ENCODE measurements around the gene IMPDH2.

IMPDH2 gene

DNA sequence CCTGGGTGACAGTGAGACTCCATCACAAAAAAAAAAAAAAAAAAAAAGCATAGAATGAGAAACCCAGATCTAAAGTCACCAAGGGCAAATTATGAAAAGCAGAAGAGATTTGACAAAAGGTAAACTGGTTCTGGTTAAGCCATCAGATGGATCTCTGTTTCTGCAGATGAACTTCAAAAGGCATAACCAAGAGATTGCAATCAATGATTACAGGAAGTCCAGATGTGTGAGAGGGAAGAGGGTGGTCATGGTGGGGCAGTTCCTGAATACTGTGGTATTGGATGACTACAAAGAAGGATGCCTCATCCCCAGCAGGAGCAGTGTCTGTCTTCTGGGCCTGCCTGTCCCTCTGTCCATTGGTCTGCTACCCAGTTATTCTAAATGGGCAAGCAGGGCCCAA, 35.4 kb downstream of the IMPDH2 start:
- Histone ChIP-seq H4K5ac (ENCODE audit: low read length) (no peak overlapping the region), H2BK5ac (ENCODE audit: low read length) (no peak overlapping the region), H2BK120ac (ENCODE audit: low read depth, low read length) (no peak overlapping the region), H3K79me1 (ENCODE audit: low read length) (peaks cover 6% of the 10 kb centered on the region), H3K27ac (ENCODE audit: low read depth, low read length) (no peak overlapping the region), H3K27me3 (ENCODE audit: insufficient read depth, low read length, poor library complexity) (no peaks in the 10 kb centered on the region), H3K4me1 (ENCODE audit: control insufficient read depth, low read depth, low read length) (peaks cover 3% of the 10 kb centered on the region), H3K23ac (ENCODE audit: low read length) (no peak overlapping the region), H3K4me3 (ENCODE audit: low read length) (no peak overlapping the region), H4K8ac (ENCODE audit: low read depth, low read length) (no peak overlapping the region), H3K36me3 (ENCODE audit: control insufficient read depth, insufficient read depth, low read length) (no peaks in the 10 kb centered on the region), H3K4me2 (ENCODE audit: low read length) (no peak overlapping the region), H3K79me2 (ENCODE audit: control insufficient read depth, insufficient read depth, low read length) (peaks cover 3% of the 10 kb centered on the region), H3K56ac (ENCODE audit: low read length) (no peak overlapping the region), H2BK15ac (replicated peaks; ENCODE audit: low read depth) (no peak overlapping the region), H2AK5ac (ENCODE audit: low read length) (no peak overlapping the region), H3K18ac (ENCODE audit: low read length) (no peak overlapping the region), H3K9ac (ENCODE audit: low read length) (no peak overlapping the region), H3K4ac (ENCODE audit: low read depth, low read length) (no peak overlapping the region)
- no peak for DNase-seq

DNA sequence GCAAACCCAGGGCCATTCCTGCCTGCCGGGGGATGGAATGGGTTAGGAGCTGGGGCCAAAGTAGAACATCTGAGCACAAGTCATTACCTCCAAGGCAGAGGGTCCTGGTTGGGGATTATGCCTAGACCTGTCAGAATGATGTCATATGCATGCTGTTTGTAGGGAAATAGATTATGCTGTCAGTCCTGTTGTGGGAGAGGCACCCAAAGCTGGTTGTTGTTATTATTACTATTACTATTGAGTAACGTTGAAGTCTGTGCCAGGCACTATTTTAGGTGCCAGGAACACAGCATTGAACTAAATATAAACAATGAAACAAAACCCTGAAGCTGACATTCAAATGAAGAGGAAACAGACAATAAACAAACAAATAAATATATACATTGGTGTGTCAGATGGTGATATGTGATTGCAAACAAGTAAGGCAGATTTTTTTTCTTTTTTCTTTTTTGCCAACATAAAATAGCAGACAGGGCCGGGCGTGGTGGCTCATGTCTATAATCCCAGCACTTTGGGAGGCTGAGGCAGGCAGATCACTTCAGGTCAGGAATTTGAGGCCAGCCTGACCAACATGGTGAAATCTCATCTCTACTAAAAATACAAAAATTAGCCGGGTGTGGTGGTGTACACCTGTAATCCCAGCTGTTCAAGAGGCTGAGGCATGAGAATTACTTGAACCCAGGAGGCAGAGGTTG, 37.2 kb downstream of the IMPDH2 start:
- Histone ChIP-seq H3K79me2 (ENCODE audit: control insufficient read depth, insufficient read depth, low read length) (peaks cover 3% of the 10 kb centered on the region), H3K4me1 (ENCODE audit: control insufficient read depth, low read depth, low read length) (peaks cover 3% of the 10 kb centered on the region), H3K36me3 (ENCODE audit: control insufficient read depth, insufficient read depth, low read length) (no peaks in the 10 kb centered on the region), H3K27ac (ENCODE audit: low read depth, low read length) (no peak overlapping the region), H2BK15ac (replicated peaks; ENCODE audit: low read depth) (no peak overlapping the region), H3K9ac (ENCODE audit: low read length) (no peak overlapping the region), H4K8ac (ENCODE audit: low read depth, low read length) (no peak overlapping the region), H2BK5ac (ENCODE audit: low read length) (no peak overlapping the region), H3K56ac (ENCODE audit: low read length) (peak overlapping the region; percentile 92), H3K27me3 (ENCODE audit: insufficient read depth, low read length, poor library complexity) (no peaks in the 10 kb centered on the region), H3K4ac (ENCODE audit: low read depth, low read length) (no peak overlapping the region), H3K4me3 (ENCODE audit: low read length) (no peak overlapping the region), H3K79me1 (ENCODE audit: low read length) (peaks cover 6% of the 10 kb centered on the region), H2AK5ac (ENCODE audit: low read length) (no peak overlapping the region), H3K18ac (ENCODE audit: low read length) (no peak overlapping the region), H2BK120ac (ENCODE audit: low read depth, low read length) (no peak overlapping the region), H4K5ac (ENCODE audit: low read length) (no peak overlapping the region), H3K4me2 (ENCODE audit: low read length) (no peak overlapping the region), H3K23ac (ENCODE audit: low read length) (no peak overlapping the region)
- DNase-seq, result no peak
- no CpG with 5 or more reads among the region's 5 CpGs for WGBS (ENCODE audit: extremely low coverage, insufficient coverage, low lambda C conversion rate)

- H3K4me2 ChIP-seq (ENCODE audit: low read length), result peak overlapping the region; percentile 92
- H3K27ac ChIP-seq (ENCODE audit: low read depth, low read length), result no peak overlapping the region
- peak overlapping the region; percentile 92 for H3K56ac ChIP-seq (ENCODE audit: low read length)
- no peak overlapping the region for H2BK15ac ChIP-seq (replicated peaks; ENCODE audit: low read depth)
- no peaks in the 10 kb centered on the region for H3K27me3 ChIP-seq (ENCODE audit: insufficient read depth, low read length, poor library complexity)
- H3K4me1 ChIP-seq (ENCODE audit: control insufficient read depth, low read depth, low read length), result peaks cover 3% of the 10 kb centered on the region
- H3K79me1 ChIP-seq (ENCODE audit: low read length), result peaks cover 6% of the 10 kb centered on the region
- H3K36me3 ChIP-seq (ENCODE audit: control insufficient read depth, insufficient read depth, low read length), result no peaks in the 10 kb centered on the region
- no peak overlapping the region for H2AK5ac ChIP-seq (ENCODE audit: low read length)
- no peak overlapping the region for H2BK120ac ChIP-seq (ENCODE audit: low read depth, low read length)
- no peak overlapping the region for H2BK5ac ChIP-seq (ENCODE audit: low read length)
- H3K18ac ChIP-seq (ENCODE audit: low read length), result peak overlapping the region; percentile 22
- H3K4ac ChIP-seq (ENCODE audit: low read depth, low read length), result peak overlapping the region; percentile 17
- WGBS (ENCODE audit: extremely low coverage, insufficient coverage, low lambda C conversion rate), result no CpG with 5 or more reads among the region's 40 CpGs
- H3K4me3 ChIP-seq (ENCODE audit: low read length), result peak overlapping the region; percentile 67
- peak overlapping the region; percentile 91 for H3K9ac ChIP-seq (ENCODE audit: low read length)
- peaks cover 3% of the 10 kb centered on the region for H3K79me2 ChIP-seq (ENCODE audit: control insufficient read depth, insufficient read depth, low read length)
- H4K5ac ChIP-seq (ENCODE audit: low read length), result peak overlapping the region; percentile 90
- no peak overlapping the region for H3K23ac ChIP-seq (ENCODE audit: low read length)
- DNase-seq, result peak; percentile 66
- H4K8ac ChIP-seq (ENCODE audit: low read depth, low read length), result peak overlapping the region; percentile 68
These were observed 38.3 kb downstream of the IMPDH2 start for GRCh38 chr3:48990636-48991469.

DNA sequence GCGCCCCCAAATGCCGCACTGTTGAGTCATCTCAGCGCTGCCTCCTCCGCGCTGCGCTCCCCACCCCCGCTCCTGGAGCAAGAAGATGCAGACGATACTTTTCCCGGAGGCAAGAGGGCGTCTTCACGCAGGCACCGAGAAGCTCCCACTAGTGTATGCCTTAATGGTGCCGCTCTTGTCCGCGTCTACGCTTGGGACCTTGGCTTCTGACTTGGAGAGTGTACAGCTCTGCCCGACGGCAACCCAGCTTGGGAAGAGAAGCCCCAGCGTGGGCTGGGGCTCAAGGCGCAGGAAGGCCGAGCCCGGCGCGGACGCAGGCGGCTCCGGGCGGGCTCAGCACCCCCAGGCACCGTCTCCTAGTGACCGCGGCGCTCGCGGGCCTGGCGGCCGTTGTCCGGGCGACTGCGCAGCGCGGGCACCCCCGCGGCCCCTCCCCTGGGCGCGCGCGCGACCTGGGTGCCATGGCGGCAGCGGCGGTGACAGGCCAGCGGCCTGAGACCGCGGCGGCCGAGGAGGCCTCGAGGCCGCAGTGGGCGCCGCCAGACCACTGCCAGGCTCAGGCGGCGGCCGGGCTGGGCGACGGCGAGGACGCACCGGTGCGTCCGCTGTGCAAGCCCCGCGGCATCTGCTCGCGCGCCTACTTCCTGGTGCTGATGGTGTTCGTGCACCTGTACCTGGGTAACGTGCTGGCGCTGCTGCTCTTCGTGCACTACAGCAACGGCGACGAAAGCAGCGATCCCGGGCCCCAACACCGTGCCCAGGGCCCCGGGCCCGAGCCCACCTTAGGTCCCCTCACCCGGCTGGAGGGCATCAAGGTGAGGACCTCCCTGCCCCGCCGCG, 39.2 kb downstream of the IMPDH2 start, which contains the start of gene P4HTM:
Gene P4HTM (plus strand): TSS at position 446 of the 840 bp plus-strand sequence. CDS start 16 bp downstream, at position 462.
- Histone ChIP-seq H2AK5ac (ENCODE audit: low read length) (no peak within 1 kb of the TSS), H2BK120ac (ENCODE audit: low read depth, low read length) (no peak within 1 kb of the TSS), H3K79me1 (ENCODE audit: low read length) (peaks cover 6% of the 10 kb centered on the region), H3K27ac (ENCODE audit: low read depth, low read length) (peak within 1 kb of the TSS; percentile 69), H3K9ac (ENCODE audit: low read length) (peak within 1 kb of the TSS; percentile 91), H4K8ac (ENCODE audit: low read depth, low read length) (peak within 1 kb of the TSS; percentile 68), H2BK15ac (replicated peaks; ENCODE audit: low read depth) (no peak within 1 kb of the TSS), H3K4me3 (ENCODE audit: low read length) (peak within 1 kb of the TSS; percentile 67), H4K5ac (ENCODE audit: low read length) (peak within 1 kb of the TSS; percentile 90), H3K23ac (ENCODE audit: low read length) (peak within 1 kb of the TSS; percentile 80), H3K4ac (ENCODE audit: low read depth, low read length) (peak within 1 kb of the TSS; percentile 17), H3K4me1 (ENCODE audit: control insufficient read depth, low read depth, low read length) (peaks cover 3% of the 10 kb centered on the region), H2BK5ac (ENCODE audit: low read length) (no peak within 1 kb of the TSS), H3K4me2 (ENCODE audit: low read length) (peak within 1 kb of the TSS; percentile 92), H3K27me3 (ENCODE audit: insufficient read depth, low read length, poor library complexity) (no peaks in the 10 kb centered on the region), H3K18ac (ENCODE audit: low read length) (peak within 1 kb of the TSS; percentile 22), H3K56ac (ENCODE audit: low read length) (peak within 1 kb of the TSS; percentile 92), H3K36me3 (ENCODE audit: control insufficient read depth, insufficient read depth, low read length) (peaks cover under 1% of the 10 kb centered on the region), H3K79me2 (ENCODE audit: control insufficient read depth, insufficient read depth, low read length) (peaks cover 3% of the 10 kb centered on the region)
- no CpG with 5 or more reads among the region's 91 CpGs for WGBS (ENCODE audit: extremely low coverage, insufficient coverage, low lambda C conversion rate)
- peak; percentile 93 for DNase-seq

DNA sequence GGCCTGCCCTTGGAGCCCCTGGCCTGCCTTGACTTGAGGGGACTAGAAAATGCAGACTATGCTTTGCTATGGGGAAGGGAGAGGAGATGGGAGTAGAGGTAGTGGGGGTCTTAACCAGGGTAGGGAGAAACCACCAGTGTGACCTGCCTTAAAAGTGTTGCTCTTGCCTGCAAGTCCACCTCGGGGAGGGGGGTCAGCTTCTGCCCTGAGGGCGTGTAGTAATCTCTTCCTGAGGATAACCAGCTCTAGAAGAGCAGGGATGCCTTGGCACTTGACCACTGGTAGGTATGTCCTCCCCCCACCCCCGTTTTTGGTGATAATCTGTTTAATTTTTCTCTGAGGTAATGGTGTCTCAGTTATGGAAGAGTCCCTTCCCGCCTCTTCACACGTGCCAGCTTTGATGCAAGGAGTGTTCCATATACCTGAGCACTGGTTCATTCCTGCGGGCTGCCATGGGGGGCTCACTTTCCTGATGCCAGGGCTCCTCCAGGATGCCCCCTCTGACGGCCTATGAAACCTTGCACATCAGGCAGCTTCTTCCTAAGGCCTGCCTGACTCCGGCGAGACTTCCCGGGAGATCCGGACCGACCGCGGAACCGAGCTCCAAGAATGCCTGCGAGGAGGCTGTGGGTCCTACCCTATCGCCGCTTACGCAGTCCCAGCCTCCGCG, 39.9 kb downstream of the IMPDH2 start:
- peak overlapping the region; percentile 92 for H3K4me2 ChIP-seq (ENCODE audit: low read length)
- no peak overlapping the region for H4K8ac ChIP-seq (ENCODE audit: low read depth, low read length)
- H4K5ac ChIP-seq (ENCODE audit: low read length), result no peak overlapping the region
- H3K4me1 ChIP-seq (ENCODE audit: control insufficient read depth, low read depth, low read length), result peaks cover 3% of the 10 kb centered on the region
- H3K27ac ChIP-seq (ENCODE audit: low read depth, low read length), result peak overlapping the region; percentile 23
- no peak overlapping the region for H3K23ac ChIP-seq (ENCODE audit: low read length)
- DNase-seq, result peak; percentile 65
- H3K4ac ChIP-seq (ENCODE audit: low read depth, low read length), result no peak overlapping the region
- H3K4me3 ChIP-seq (ENCODE audit: low read length), result peak overlapping the region; percentile 67
- H3K27me3 ChIP-seq (ENCODE audit: insufficient read depth, low read length, poor library complexity), result no peaks in the 10 kb centered on the region
- no peak overlapping the region for H2BK120ac ChIP-seq (ENCODE audit: low read depth, low read length)
- H3K79me2 ChIP-seq (ENCODE audit: control insufficient read depth, insufficient read depth, low read length), result peaks cover 3% of the 10 kb centered on the region
- H2BK5ac ChIP-seq (ENCODE audit: low read length), result no peak overlapping the region
- H3K79me1 ChIP-seq (ENCODE audit: low read length), result peaks cover 6% of the 10 kb centered on the region
- peak overlapping the region; percentile 91 for H3K9ac ChIP-seq (ENCODE audit: low read length)
- no peak overlapping the region for H3K18ac ChIP-seq (ENCODE audit: low read length)
- no CpG with 5 or more reads among the region's 21 CpGs for WGBS (ENCODE audit: extremely low coverage, insufficient coverage, low lambda C conversion rate)
- H3K36me3 ChIP-seq (ENCODE audit: control insufficient read depth, insufficient read depth, low read length), result peaks cover 3% of the 10 kb centered on the region
- H2AK5ac ChIP-seq (ENCODE audit: low read length), result no peak overlapping the region
- H2BK15ac ChIP-seq (replicated peaks; ENCODE audit: low read depth), result no peak overlapping the region
- peak overlapping the region; percentile 92 for H3K56ac ChIP-seq (ENCODE audit: low read length)

Data from mesendoderm (in vitro differentiated cells).